KBM-7 (cell line): Measurements from ENCODE around the gene CDH13.

ENCODE experiments used
- DNase-seq: peaks from one replicate; pipeline ENCODE4 v3.0.0-alpha.2; 2015
- in situ Hi-C: fragments of 300-500 bp; cut with MboI; formaldehyde crosslinking; loops from 2 replicates; pipeline ENCODE4 v1.14.3; 2020; ENCODE audit warnings: low sequenced_read_pairs, low pct_unique_long_range_greater_than_20kb, mixed read lengths

The CDH13 gene

GRCh38 chr16:83603723-83604570 lies 977.2 kb downstream of the CDH13 start:
- DNase-seq, result no peak
- in situ Hi-C loops, result no loop called here

DNA sequence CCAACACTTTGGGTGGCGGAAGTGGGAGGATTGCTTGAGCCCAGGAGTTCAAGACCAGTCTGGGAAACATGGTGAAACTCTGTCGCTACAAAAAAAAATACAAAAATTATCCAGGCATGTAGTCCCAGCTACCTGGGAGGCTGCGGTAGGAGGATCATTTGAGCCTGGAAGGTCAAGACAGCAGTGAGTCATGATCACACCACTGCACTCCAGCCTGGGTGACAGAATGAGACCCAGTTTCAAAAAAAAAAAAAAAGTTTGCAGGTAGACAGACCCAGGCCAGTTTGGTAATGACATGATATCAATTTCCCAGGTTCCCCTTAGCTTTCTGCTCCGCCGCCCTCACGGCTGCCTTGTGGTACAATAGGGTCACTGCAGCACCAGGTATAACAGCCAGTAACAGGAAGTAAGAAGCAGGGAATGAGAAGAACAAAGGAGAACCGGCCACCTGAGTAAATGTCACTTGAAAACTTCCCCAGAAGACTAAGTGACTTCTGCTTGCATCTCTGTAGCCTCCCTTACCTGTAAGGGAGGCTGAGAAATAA lies 979.8 kb downstream of the CDH13 start:
- peak; percentile 5 for DNase-seq
- in situ Hi-C loops, result no loop called here

GRCh38 chr16:83609178-83609577 lies 982.4 kb downstream of the CDH13 start:
- no peak for DNase-seq
- in situ Hi-C loops, result no loop called here

DNA sequence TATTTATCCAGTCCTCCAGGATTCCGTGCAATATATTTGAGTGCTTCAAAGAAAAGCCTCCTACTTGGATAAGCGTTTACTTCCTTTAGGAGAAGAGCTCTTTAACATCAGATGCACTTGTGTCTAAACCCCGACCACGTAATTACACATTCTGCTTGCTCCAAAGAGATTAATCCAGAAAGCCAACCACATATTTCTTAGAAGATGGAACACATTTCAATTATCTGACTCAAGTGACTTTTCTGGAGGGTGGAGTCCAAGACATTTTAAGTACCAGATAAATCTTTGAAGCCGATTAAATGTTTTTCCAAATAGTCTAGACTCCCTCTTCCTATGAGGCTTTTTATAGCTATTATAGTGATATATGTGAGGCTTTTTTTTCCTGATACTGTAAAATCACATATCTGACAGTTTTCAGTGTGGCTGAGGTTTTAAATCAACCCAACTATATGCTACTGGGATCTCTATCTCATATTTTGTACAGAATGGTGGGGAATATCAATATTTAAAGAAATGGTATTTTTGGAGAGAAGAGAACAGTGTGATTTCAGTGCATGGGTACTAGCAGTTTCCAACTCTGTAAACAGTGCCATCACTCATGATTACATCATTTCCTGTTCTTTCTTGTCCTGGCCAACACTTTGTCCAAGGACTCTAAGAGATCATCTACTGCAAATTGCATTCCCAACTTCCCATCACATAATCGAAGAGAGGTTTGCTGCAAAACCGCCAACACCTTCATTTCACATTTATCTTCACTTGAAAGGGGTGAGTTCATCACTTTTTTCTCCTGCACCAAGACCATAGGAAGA lies 988.6 kb downstream of the CDH13 start:
- no peak for DNase-seq
- in situ Hi-C loops, result no loop called here

DNA sequence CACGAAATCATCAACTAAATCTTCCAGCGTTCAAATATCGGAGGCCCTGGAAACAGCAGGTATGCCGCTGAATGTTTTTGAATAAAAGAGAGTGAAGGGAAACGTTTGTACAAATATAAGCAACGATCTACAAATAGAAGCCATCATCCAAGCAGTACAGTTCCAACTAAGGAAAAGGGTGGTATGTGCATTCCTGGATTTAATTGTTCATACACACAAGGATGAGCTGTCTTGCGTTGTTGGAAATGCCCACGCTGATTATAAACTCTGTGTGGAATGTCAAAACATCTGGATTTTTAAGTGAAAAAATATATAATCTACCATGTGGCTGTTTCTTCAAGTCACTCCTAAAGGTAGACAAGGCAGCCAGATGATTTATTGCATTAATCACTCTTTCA lies 989.2 kb downstream of the CDH13 start:
- no peak for DNase-seq
- in situ Hi-C loops, result no loop called here

DNA sequence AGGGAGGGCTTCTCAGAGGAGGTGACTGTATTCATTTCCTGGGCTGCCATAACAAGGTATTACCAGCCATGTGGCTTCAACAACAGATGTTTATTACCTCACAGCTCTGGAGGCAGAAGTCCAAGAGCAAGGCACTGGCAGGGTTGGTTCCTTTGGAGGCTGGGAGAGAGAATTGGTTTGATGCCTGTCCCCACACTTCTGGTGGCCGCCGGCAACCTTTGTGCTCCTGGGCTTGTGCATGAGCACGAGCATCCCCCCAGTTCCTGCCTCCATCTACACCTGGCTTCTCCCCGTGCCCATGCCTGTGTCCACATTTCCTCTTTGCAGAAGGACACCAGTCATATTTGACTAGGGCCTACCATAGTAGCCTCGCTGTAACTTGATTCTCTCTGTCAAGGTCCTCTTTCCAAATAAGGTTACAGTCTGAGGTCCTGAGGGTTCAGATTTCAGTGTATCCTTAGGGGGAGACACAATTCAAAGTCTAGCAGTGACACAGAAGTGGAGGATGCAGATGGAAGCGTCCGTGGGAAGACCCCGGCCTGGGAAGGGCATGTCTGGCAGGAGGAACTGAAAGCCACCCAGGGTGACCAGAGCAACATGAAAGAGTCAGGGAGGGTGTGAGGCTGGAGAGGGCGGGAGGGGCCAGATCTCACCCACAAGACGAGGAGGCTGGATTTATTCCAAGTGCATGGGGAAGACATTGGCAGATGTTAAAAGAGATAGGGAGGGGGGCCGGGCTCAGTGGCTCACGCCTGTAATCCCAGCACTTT lies 992.8 kb downstream of the CDH13 start:
- in situ Hi-C loops, result no loop called here
- no peak for DNase-seq

DNA sequence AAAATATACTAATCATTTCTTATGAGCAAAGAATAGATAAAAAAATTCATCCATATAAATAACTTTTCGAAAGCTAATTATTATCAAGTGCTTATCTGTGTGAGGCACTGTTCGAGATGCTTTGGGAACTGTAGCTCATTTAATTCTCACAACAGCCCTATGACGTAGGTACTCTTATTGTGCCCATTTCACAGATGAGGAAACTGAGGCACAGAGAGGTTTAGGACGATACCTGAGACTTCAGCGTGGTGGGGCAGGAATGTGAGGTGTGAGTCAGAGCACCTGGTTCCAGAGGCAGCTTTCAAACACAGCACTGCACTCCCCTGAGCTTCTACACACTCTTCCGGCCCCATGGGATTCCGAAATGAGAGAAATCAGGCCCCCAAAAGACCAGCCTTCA lies 995.2 kb downstream of the CDH13 start:
- in situ Hi-C loops, result no loop called here
- no peak for DNase-seq

DNA sequence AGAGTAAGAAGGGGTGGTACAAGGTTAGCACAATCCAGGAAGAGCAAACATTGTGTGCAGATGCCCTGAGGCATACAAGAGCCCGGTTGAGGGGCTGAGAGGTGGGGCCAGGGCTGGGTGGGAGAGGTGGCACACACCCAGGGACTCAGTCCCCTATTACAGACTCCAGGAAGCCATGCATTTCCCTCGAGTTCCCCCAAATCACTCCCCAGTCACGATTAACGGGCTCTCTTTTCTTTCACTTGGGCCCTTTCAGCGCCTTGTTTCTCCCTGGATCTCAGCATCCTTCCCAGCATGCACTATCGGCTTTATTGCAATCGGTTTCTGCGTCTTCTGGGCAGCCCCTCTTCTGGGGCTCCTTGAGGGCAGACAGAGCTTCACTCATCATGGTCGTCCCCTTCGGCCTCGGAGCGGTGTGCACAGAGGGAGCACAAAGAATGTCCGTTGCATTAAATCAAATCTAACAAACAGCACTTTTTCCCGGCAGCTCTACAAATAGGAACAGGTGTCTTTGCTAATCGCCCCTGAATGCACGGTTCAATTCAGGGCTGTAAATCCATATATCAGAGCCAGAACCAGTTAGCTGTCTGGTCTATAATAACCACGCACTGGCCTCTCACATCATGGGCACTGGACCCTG lies 996.4 kb downstream of the CDH13 start:
- DNase-seq, result no peak
- in situ Hi-C loops, result no loop called here

- no peak for DNase-seq
- in situ Hi-C loops, result no loop called here
Observed at GRCh38 chr16:83623892-83624291, 997.1 kb downstream of the CDH13 start.

DNA sequence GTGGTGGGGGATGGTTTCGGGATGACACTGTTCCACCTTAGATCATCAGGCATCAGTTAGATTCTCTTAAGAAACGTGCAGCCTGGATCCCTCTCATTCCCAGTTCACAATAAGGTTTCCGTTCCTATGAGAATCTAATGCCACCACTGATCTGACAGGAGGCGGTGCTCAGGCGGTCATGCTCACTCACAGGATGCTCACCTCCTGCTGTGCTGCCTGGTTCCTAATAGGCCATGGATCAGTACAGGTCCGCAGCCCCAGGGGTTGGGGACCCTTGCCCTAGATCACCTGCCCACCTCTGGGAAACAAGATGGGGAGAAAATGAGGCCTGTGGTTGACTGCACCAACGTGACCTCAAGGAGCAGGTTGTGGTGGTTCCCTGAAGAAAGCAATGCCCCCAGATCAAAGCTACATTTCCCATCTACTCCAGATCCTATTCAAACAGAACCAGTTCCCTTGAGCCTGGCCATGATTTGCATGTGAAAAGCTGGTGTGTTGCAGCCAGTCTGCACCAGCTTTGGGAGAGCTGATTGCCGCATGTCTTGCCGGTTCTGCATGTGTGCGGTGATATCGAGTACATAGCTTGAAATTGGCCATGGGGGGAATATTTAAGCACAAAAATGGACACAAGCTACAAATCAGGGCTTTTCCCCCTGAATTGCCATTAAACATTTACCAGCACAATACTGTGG lies 997.8 kb downstream of the CDH13 start:
- no peak for DNase-seq
- in situ Hi-C loops, result no loop called here

GRCh38 chr16:83626204-83626603 lies 999.4 kb downstream of the CDH13 start:
- no peak for DNase-seq

GRCh38 chr16:83626676-83627075 lies 999.9 kb downstream of the CDH13 start:
- no peak for DNase-seq
- in situ Hi-C loops, result no loop called here

More at GRCh38 chr16:83626204-83626603, 999.4 kb downstream of the CDH13 start:
- in situ Hi-C loops, result no loop called here

- in situ Hi-C loops, result no loop called here
- DNase-seq, result no peak
Observed at GRCh38 chr16:83627996-83628395, 1001.2 kb downstream of the CDH13 start.

- in situ Hi-C loops, result no loop called here
- DNase-seq, result no peak
Observed at GRCh38 chr16:83629426-83629825, 1002.7 kb downstream of the CDH13 start.

DNA sequence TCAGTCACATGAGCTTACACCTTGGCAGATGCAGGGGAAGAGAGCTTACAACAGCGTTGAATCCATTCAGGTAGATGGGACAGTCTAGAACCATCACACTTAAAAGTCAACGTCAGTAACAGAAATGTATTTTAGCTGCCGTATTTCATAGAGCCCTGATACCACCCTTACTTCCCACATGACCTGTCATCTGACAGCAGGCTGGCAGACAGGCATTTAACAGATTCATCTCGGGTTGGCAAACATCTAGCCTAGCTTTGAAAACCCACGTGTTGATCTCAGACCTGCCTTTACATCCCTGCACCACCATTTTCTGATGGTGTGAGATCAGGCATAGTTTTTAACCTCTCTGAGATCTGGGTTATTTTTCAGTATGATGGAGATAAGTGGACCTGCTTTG lies 1003.1 kb downstream of the CDH13 start:
- in situ Hi-C loops, result no loop called here
- no peak for DNase-seq

- in situ Hi-C loops, result no loop called here
- DNase-seq, result no peak
Observed at GRCh38 chr16:83630979-83631378, 1004.2 kb downstream of the CDH13 start.

DNA sequence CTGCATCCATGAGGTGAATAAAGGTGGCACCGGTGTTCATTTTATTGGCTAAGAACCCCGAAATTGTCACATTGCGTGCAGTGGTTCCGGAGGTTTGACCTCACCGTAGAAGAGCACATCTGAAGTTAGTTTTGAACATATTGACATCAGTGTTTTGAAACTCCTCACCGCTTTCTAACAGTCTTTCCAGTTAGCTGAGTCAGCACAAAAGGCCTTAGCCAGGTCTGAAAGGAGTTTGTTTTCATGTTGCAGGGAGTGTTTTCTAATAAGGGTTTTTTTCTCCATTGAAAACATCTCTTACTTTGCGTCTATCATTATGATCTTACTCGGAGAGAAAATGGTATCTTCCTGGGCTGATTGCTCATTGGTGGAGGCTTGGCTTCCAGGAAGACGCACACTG lies 1006.5 kb downstream of the CDH13 start:
- no peak for DNase-seq
- in situ Hi-C loops, result no loop called here

DNA sequence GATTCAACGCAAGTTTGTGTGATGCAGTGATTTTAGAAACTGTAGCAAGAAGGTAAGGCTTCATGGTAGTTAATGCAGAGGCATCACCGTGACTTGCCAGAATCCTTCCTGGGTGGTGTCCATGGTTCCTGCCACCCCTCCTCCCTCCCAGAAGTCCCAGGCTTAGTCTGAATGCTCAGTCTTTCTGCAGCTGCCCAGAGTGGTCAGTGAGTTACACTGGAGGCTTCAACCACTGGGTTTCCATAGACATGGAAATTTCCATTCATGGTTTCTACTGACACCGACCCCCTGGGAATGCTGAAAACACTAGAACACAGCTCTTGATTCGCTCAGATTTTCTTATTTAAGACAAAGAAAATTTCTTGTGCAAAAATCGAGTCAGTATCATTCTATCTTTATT lies 1021.6 kb downstream of the CDH13 start:
- in situ Hi-C loops, result no loop called here
- no peak for DNase-seq
